Liver (tissue), 9 donors: ENCODE results near the gene CCDC61. TPM values are rescaled to one million over a fixed set of nuclear protein-coding genes. Genes with fewer than 3 reads are reported as not detected.

Source experiments
- DNase-seq: peaks from one replicate; pipeline ENCODE4 v3.0.0-alpha.2; 2017; ENCODE audit warnings: low spot score
- H3K27ac ChIP-seq, 2 donors: one replicate each; pipeline ENCODE4 v1.7.0; 2013; ENCODE audit warnings: inconsistent platforms in 2 of 2, low read length in 2 of 2, control low read depth in 1 of 2, low read depth in 1 of 2, mild to moderate bottlenecking in 1 of 2
- H3K27me3 ChIP-seq, 4 donors: one replicate each; pipeline versions ENCODE4 v1.6.1 to v1.7.0; 2013; ENCODE audit warnings: low read length in 3 of 4, inconsistent platforms in 1 of 4, mild to moderate bottlenecking in 1 of 4, moderate library complexity in 1 of 4; ENCODE audit not compliant: control insufficient read depth in 4 of 4, insufficient read depth in 4 of 4
- H3K36me3 ChIP-seq, 4 donors: one replicate each; pipeline versions ENCODE4 v1.6.1 to v1.7.0; 2013; ENCODE audit warnings: low read length in 3 of 4, mild to moderate bottlenecking in 3 of 4, low read depth in 1 of 4, moderate library complexity in 1 of 4; ENCODE audit not compliant: control insufficient read depth in 4 of 4, insufficient read depth in 3 of 4
- H3K4me1 ChIP-seq, 4 donors: one replicate each; pipeline versions ENCODE4 v1.6.1 to v1.7.0; 2013; ENCODE audit warnings: low read length in 3 of 4, mild to moderate bottlenecking in 3 of 4, moderate library complexity in 1 of 4; ENCODE audit not compliant: control insufficient read depth in 4 of 4, insufficient read depth in 4 of 4
- H3K4me3 ChIP-seq, 3 donors: one replicate each; pipeline versions ENCODE4 v1.6.1 to v1.7.0; 2013; ENCODE audit warnings: low read length in 3 of 3, control low read depth in 1 of 3, low read depth in 1 of 3, mild to moderate bottlenecking in 1 of 3
- H3K9ac ChIP-seq, 2 donors: one replicate each; pipeline ENCODE4 v1.7.0; 2013; ENCODE audit warnings: low read length in 2 of 2, mild to moderate bottlenecking in 2 of 2, moderate library complexity in 2 of 2, control low read depth in 1 of 2, low read depth in 1 of 2
- H3K9me3 ChIP-seq, 4 donors: one replicate each; pipeline versions ENCODE4 v1.6.1 to v1.7.0; 2013; ENCODE audit warnings: low read length in 3 of 4; ENCODE audit not compliant: control insufficient read depth in 4 of 4
- EGR1 ChIP-seq, 2 donors: IDR thresholded peaks; 2 replicates each; pipeline ENCODE4 v1.6.1; 2016 to 2018; ENCODE audit warnings: antibody characterized with exemption in 2 of 2, low read depth in 2 of 2
- FOXA2 ChIP-seq: IDR thresholded peaks from 2 replicates; pipeline ENCODE4 v1.6.1; 2016; ENCODE audit warnings: antibody characterized with exemption
- HNF4A ChIP-seq, 2 donors: conservative IDR thresholded peaks; 2 replicates each; pipeline ENCODE4 v1.6.1; 2016; ENCODE audit warnings: antibody characterized with exemption in 2 of 2, mild to moderate bottlenecking in 2 of 2
- HNF4G ChIP-seq: IDR thresholded peaks from 2 replicates; pipeline ENCODE4 v1.6.1; 2016; ENCODE audit warnings: antibody characterized with exemption
- JUND ChIP-seq, 2 donors: IDR thresholded peaks; 2 replicates each; pipeline ENCODE4 v1.6.1; 2016; ENCODE audit warnings: antibody characterized with exemption in 2 of 2
- RAD21 ChIP-seq, 2 donors: IDR thresholded peaks; 2 replicates each; pipeline ENCODE4 v1.6.1; 2016; ENCODE audit warnings: antibody characterized with exemption in 2 of 2, mild to moderate bottlenecking in 2 of 2
- RXRA ChIP-seq, 2 donors: IDR thresholded peaks; 2 replicates each; pipeline ENCODE4 v1.6.1; 2017 to 2018; ENCODE audit warnings: antibody characterized with exemption in 2 of 2, mild to moderate bottlenecking in 1 of 2
- SP1 ChIP-seq: IDR thresholded peaks from 2 replicates; pipeline ENCODE4 v1.6.1; 2018; ENCODE audit warnings: antibody characterized with exemption, mild to moderate bottlenecking
- YY1 ChIP-seq: IDR thresholded peaks from 2 replicates; pipeline ENCODE4 v1.6.1; 2016; ENCODE audit warnings: antibody characterized with exemption, mild to moderate bottlenecking
- WGBS: extraction: QIAGEN DNeasy Blood & Tissue Kit; methylation state at CpG from one replicate; pipeline ENCODE4 v1.1.7; 2013; 5-methylcytosine and 5-hydroxymethylcytosine counted together
- polyA plus RNA-seq, 2 donors: library from polyadenylated mRNA; stranded (reverse) in 1 of 2; unstranded in 1 of 2; fragments of 200-250 nt in 1 of 2; fragments of >200 nt in 1 of 2; fragmentation: Nextera tagmentation in 1 of 2; extraction: Ambion mirVana in 1 of 2; gene quantifications; one replicate each; pipeline versions ENCODE4 v1.2.1 to v1.2.3, GENCODE V29; 2013 to 2015
- total RNA-seq, 2 donors: library from RNA; depleted of rRNA; stranded (reverse); fragments of >200 nt; gene quantifications; one replicate each; pipeline ENCODE4 v1.2.3, GENCODE V29; 2014
- TF ChIP-seq, protein P1 (sequence below): IDR thresholded peaks from 2 replicates; pipeline ENCODE4 v1.6.1; 2016; ENCODE audit warnings: antibody characterized with exemption, mild to moderate bottlenecking
- TF ChIP-seq, protein P2 (sequence below): IDR thresholded peaks from 2 replicates; pipeline ENCODE4 v1.6.1; 2016; ENCODE audit warnings: antibody characterized with exemption
- TF ChIP-seq, protein P3 (sequence below): IDR thresholded peaks from 2 replicates; pipeline ENCODE4 v1.6.1; 2016; ENCODE audit warnings: antibody characterized with exemption
- TF ChIP-seq, protein P4 (sequence below): IDR thresholded peaks from 2 replicates; pipeline ENCODE4 v1.6.1; 2016; ENCODE audit warnings: antibody characterized with exemption
- TF ChIP-seq, protein P5 (sequence below): fragments of 150-350 bp; IDR thresholded peaks from 2 replicates; pipeline ENCODE4 v1.5.1; 2017; ENCODE audit warnings: improper control_type of control experiment, low read depth, low read length; ENCODE audit not compliant: missing input control
- donor health status: healthy.
- donor health status: healthy.
- donor health status: healthy.
- donor health status: healthy.
- donor health status: healthy.

Gene CCDC61
- total and polyA plus RNA-seq, 4 donors: 1.7 to 6.3 (median 2.9) TPM

DNA sequence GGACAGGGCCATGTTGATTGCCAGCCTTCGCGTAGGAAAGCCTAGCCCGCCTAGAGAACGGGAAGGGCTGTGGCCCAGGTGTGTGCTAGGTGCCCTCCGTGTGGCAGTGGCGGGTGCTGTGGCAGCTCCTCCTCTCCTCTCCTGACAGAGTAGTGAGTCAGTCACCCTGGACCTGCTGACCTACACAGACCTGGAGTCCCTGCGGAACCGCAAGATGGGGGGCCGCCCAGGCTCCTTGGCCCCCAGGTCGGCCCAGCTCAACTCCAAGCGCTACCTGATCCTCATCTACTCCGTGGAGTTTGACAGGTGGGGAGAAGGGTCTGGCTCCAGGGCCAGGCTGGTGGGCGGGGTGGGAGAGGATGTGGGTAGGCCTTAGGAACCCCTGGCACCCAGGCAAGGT is 11.1 kb downstream of the CCDC61 start (continued):
- TF ChIP-seq, protein P1, sequence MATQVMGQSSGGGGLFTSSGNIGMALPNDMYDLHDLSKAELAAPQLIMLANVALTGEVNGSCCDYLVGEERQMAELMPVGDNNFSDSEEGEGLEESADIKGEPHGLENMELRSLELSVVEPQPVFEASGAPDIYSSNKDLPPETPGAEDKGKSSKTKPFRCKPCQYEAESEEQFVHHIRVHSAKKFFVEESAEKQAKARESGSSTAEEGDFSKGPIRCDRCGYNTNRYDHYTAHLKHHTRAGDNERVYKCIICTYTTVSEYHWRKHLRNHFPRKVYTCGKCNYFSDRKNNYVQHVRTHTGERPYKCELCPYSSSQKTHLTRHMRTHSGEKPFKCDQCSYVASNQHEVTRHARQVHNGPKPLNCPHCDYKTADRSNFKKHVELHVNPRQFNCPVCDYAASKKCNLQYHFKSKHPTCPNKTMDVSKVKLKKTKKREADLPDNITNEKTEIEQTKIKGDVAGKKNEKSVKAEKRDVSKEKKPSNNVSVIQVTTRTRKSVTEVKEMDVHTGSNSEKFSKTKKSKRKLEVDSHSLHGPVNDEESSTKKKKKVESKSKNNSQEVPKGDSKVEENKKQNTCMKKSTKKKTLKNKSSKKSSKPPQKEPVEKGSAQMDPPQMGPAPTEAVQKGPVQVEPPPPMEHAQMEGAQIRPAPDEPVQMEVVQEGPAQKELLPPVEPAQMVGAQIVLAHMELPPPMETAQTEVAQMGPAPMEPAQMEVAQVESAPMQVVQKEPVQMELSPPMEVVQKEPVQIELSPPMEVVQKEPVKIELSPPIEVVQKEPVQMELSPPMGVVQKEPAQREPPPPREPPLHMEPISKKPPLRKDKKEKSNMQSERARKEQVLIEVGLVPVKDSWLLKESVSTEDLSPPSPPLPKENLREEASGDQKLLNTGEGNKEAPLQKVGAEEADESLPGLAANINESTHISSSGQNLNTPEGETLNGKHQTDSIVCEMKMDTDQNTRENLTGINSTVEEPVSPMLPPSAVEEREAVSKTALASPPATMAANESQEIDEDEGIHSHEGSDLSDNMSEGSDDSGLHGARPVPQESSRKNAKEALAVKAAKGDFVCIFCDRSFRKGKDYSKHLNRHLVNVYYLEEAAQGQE: no peak
- TF ChIP-seq, protein P2, sequence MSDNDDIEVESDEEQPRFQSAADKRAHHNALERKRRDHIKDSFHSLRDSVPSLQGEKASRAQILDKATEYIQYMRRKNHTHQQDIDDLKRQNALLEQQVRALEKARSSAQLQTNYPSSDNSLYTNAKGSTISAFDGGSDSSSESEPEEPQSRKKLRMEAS: no peak
- TF ChIP-seq HNF4A (conservative IDR thresholded peaks at IDR 0.05): no peak

DNA sequence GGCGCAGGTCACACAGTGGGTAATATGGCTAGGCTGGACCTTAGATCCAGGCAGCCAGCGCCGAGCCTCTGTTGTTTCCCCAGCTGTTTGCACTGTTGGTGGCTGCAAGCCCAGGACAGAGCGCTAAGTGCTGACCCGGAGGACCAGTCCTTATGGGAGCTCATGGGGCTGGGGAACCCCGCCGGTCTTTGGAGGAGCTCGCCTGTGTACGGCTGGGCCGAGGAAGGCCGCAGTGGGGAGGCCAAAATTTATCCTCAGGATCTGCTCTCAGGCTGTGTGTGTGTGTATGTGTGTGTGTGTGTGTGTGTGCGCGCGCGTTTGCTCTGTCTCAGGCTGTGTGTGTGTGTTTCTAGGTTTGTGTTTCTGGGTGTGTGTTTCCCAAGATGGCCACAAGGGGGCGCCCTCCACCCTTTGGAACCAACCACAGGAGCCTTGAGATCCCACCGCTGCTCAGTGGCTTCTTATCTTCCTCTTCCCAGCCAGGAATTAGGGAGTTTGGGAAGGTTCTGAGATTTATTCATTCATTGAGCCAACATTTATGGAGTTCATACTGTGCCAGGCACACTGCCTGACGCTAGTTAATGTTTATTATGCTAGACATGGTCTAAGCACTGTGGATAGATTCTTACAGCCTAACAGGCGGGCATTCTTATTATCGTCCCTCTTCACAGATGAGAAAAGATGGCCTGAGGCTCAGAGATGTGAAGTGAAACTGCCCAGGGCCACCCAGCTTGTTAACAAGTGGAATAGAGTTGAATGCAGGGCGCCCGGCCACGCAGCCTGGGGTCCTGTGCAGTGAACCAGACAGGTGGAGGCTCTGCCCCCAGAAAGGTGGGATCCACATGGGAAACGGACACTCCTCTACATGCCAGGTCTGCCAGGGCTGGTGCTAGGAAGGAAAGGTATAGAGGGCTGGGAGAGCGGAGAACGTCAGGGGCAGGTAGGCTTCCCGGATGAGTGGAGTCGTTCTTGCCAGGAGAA is 14.6 kb downstream of the CCDC61 start:
- Histone ChIP-seq H3K36me3 (peaks cover 0 to 6% (median 2%) of the 10 kb centered on the region in 4 donors), H3K4me3 (no peak overlapping the region), H3K27ac (no peak overlapping the region), H3K9me3 (no peaks in the 10 kb centered on the region), H3K4me1 (peaks cover 1 to 5% (median 4%) of the 10 kb centered on the region in 4 donors), H3K9ac (no peak overlapping the region), H3K27me3 (no peaks in the 10 kb centered on the region)
- 49% methylated on average over 28 of the region's 28 CpGs for WGBS
- DNase-seq: peak; percentile 76
- TF ChIP-seq FOXA2: no peak
- TF ChIP-seq, protein P2: no peak
- TF ChIP-seq, protein P1: no peak
- TF ChIP-seq, protein P3, sequence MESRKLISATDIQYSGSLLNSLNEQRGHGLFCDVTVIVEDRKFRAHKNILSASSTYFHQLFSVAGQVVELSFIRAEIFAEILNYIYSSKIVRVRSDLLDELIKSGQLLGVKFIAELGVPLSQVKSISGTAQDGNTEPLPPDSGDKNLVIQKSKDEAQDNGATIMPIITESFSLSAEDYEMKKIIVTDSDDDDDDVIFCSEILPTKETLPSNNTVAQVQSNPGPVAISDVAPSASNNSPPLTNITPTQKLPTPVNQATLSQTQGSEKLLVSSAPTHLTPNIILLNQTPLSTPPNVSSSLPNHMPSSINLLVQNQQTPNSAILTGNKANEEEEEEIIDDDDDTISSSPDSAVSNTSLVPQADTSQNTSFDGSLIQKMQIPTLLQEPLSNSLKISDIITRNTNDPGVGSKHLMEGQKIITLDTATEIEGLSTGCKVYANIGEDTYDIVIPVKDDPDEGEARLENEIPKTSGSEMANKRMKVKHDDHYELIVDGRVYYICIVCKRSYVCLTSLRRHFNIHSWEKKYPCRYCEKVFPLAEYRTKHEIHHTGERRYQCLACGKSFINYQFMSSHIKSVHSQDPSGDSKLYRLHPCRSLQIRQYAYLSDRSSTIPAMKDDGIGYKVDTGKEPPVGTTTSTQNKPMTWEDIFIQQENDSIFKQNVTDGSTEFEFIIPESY: no peak
- TF ChIP-seq EGR1 (IDR thresholded peaks at IDR 0.05; ENCODE audit: low read depth in 2 of 2): no peak
- no peak for TF ChIP-seq SP1
- no peak for TF ChIP-seq YY1
- TF ChIP-seq HNF4A (conservative IDR thresholded peaks at IDR 0.05): no peak
- TF ChIP-seq RAD21 (IDR thresholded peaks at IDR 0.05): peak; percentile 58 to 72
- TF ChIP-seq HNF4G: no peak
- TF ChIP-seq, protein P4, sequence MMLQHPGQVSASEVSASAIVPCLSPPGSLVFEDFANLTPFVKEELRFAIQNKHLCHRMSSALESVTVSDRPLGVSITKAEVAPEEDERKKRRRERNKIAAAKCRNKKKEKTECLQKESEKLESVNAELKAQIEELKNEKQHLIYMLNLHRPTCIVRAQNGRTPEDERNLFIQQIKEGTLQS: no peak
- TF ChIP-seq RXRA (IDR thresholded peaks at IDR 0.05): no peak
- TF ChIP-seq, protein P5, sequence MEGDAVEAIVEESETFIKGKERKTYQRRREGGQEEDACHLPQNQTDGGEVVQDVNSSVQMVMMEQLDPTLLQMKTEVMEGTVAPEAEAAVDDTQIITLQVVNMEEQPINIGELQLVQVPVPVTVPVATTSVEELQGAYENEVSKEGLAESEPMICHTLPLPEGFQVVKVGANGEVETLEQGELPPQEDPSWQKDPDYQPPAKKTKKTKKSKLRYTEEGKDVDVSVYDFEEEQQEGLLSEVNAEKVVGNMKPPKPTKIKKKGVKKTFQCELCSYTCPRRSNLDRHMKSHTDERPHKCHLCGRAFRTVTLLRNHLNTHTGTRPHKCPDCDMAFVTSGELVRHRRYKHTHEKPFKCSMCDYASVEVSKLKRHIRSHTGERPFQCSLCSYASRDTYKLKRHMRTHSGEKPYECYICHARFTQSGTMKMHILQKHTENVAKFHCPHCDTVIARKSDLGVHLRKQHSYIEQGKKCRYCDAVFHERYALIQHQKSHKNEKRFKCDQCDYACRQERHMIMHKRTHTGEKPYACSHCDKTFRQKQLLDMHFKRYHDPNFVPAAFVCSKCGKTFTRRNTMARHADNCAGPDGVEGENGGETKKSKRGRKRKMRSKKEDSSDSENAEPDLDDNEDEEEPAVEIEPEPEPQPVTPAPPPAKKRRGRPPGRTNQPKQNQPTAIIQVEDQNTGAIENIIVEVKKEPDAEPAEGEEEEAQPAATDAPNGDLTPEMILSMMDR: peak; percentile 75
- no peak for TF ChIP-seq JUND (IDR thresholded peaks at IDR 0.05)
